T-helper 2 cell (primary cell): Measurements from ENCODE around the gene ATP2B2.

Experiments
- DNase-seq, 5 experiments: peaks; one replicate each; pipeline versions ENCODE4 v3.0.0 to v3.0.0-alpha.2; 2012 to 2022

ATP2B2 gene

DNA sequence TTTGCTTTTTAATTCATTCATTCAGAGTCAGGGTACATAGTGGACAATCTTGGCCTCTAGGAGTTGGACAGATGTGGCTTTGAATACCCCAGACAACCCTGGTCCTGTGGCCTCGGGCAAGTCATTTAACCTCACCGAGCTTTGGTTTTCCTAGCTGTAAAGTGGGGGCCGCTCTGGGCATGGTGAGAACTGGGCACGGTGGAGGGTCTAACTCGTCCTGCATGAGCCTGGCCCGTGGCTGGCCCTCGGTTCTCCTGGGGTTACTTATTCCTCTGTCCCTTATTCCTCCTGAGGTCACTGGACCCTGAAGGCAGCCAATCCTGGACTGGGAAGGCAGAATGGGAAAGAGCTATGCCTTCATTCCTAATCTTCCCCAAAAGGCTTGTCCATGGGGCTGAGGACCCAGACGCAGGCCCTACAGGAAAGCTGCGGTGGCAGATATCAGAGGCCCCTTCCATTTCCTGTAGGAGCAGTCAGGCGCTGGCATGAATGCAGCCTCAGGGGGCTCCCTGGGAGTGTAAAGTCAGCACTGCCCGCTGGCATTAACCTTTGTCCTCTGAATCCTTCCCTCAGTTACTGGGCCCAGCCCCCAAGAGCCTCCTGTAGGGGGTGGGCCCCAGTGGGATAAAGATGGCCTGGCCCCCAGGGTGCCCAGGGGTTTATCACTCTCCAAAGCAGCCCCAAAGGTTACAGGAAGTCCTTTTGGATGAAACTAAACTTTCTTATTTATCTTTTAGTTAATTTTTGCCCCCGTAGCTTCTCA is 166.6 kb downstream of the ATP2B2 start:
- DNase-seq = no peak

DNA sequence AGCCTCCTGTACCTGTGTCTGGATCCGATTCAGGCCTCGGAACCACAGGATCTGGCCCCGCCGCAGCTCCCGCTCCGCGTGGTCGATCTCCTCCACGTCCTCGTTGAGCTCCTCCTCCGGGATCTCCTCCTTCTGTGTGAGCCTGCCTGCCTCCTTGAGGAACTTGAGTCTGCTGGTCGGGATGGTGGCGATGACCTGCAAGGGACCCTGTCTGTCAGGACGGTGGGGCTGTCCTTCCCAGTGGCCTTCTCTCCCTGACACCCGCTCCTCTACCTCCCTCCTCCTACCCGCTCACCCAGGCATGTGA is 167.3 kb downstream of the ATP2B2 start:
- no peak for DNase-seq

DNA sequence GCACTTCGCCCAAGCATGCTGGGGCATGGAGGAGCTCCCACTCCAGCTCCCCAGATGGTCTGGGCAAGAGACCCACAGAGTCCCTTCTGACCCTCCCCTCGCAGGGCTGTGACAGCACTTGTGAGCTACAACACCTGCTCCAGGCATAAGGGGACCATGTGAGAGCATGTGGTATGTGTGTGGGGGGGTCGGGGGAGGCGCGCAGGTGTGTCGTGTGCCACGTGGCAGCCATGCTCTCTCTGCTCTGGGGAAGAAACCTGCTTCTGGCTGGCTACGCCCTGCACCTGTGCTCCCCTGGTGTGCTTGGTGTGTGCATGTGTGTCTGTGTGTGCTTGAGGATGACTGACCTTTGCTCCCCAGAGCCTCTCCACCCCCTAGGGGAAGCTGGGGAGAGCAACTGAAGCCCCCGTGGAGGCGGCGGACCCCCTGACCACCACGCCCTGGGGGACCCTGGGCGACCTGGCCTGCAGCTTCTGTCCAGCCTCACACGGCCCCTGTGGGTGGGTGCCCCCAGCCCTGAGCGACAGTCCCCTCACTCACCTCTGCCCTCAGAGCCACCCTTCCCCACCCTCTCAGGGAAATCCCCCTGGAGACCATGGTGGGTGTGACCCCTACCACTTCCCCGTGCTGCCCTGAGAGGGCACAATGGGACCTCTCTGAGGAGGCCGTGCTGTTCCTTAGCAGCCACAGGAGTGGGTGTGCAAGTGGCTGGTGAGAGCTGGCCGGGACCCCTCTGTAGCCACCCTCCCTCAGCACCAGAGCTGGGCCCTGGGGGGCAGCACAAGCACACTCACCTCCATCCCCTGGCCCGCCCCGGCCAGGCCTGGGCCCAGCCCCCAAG is 167.8 kb downstream of the ATP2B2 start:
- DNase-seq = no peak

DNA sequence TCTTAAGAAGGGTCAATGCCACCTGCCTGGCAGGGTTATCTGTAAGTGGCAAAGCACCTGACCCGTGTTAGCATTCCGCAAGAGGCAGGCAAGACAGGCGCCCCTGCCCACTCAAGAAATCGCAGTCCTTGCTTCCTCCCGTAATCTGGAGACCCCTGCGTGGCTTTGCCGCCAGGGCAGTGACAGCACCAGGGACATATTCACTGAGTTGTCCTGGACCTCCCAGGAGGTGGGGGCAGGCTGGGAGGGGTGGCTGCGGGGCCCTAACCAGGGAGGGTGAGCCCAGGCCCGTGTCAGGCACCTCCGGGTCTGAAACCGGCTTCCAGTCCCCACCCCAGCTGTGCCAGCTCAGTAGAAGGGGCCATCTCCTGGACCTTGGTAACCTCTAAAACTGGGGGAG is 168.6 kb downstream of the ATP2B2 start:
- no peak for DNase-seq

DNA sequence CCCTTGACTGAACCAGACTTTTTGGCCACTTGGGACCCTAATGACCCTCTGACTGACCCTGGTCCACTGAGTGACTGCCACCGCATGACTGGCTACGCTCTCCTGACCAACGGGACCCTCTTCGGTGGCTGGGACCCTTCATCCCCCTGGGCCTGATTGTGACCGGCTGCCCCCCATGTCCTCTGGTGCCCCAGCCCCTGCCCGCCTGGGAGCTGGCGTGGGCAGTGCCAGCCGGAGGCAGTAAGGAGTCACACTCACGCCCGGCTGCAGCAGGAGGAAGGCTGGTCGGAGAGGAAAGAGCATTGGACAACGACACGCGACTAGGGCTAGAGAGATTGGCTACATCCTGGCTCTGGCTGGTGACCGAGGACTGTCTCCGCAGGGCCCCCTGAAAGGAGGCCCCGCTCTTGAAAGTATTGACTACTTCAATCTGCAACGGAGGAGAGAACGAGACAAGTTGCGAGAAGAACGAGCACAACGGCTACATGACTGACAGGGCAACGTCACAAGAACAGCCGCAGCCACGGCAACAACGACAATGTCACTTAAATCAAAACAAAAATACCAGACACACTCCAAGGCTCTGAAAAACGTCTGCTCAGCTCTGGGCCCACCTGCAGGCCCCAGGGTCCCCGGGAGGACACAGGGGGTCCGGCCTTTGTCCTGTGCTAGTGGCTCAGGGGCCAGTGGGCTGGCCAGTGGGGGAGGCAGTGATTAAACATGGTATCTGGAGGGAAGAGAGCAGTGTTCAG is 169.3 kb downstream of the ATP2B2 start:
- no peak for DNase-seq

DNA sequence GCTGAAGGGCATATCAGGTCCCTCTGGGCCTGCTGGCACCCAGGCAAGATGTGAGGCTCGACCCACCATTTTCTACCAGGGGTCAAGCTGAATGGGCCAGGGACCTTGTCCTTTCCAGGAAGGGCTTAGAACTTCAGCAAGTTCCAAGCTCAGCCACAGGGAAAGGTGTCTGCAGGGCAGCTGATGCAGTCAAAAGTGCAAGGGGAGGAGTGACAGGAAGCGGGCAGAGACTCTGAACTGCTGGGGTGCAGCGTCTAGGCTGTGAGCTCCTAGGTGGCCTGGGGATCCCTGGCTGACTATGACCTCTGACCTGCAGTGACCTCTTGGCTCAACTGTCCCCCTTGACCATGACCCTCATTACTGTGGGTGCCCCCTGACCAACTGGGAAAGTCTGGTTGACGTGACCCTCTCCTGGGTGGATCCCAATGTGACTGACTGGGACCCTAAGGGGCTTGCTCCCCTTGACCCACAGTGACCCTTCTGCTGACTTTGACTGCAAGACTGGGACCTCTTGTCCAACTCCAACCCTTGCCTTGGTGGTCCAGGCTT is 170.1 kb downstream of the ATP2B2 start:
- DNase-seq = peak in 1 of 5 experiments; percentile 46

DNA sequence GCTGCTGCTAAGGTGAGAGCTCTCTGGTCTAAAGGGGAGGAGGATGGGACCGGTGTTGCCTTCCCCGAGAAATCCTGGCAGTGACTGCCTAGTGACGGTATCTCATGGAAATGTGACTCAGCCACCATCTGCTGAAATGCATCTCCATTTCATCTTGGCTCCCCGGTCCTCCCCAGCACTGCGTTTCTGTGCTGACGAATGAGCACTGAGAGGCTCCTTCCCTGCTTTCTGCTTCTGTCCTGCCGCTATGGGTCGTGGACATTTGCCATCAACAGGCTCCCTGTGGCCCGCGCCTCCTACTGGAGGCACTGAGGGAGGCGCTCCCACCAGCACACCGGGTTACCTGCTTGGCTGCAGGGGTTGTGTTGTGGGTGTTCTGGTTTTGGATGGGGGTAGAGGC is 170.9 kb downstream of the ATP2B2 start:
- DNase-seq = no peak

DNA sequence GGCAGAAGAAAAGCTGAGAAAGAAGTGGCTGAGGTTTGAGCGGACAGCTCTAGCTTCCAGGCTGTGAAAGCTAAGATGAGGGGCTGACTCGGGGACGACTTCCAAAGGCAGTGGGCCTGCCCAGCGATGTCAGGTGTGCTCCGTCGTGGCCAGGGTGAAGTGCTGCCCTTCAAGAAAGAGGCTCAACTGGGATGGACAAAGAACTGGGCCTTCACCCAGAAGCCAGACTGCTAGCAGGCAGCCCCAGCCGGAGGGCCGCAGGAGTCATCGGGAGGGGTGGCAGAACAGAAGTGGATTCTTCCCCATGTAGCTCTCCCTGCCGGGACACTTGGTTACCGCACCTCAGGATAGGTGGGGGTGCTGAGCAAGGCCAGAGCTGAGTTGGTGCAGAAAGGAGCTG is 171.3 kb downstream of the ATP2B2 start:
- no peak for DNase-seq

DNA sequence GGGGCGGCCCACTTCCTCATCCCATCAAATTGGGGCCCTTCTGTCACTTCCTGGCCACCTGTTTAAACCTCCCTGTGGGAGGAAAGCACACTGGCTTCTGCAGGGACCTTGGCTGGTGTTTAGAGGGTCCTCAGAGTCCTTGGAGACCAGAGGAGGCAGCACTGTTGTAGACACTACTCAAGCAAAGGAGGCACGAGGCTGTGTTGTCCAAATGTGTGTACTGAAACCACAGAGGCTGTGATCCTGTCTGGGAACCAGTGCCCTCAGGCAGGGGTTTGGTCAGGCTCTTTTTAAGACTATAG is 172.1 kb downstream of the ATP2B2 start:
- DNase-seq = no peak

DNA sequence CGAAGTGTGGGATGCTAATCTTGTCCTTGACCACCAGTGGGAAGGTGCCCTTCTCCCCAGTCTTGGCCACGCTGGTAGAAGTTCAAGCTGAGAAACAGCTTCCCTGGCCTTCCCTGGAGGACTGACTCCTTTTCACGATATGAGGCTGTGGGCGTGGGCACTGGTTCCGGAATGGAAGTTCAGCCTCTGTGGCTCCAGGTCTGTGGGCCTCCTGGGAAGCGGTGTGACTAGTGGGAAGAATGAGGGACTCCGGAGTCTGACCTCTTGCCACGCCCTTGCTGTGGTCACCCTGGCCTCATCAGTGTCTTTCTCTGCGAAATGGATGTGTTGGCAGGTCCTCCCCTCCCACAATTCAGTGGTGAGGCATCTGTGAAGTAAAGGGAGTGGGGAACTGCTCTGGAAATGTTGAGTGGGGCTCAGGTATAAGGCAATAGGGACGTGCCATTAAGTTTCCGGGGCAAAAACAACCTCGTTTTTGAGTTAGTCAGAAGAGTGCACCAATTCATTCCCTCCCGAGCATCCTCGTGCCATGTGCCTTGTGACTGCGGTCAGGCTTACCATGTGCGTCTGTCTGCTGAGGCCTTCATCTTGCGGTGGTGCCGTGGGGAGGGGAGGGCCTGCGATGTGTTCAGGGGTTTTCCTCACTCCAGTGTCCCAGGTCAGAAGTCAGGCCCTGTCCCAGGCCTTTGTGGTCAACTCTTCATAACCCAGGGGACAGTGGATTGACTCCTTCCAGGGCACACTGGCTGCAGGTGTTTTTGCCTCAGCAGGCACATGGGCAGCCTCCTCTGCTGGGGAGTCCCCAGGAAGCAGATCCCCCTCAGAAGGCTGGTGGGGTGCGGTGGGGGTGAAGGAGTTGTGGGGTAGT is 172.7 kb downstream of the ATP2B2 start:
- DNase-seq = no peak

DNA sequence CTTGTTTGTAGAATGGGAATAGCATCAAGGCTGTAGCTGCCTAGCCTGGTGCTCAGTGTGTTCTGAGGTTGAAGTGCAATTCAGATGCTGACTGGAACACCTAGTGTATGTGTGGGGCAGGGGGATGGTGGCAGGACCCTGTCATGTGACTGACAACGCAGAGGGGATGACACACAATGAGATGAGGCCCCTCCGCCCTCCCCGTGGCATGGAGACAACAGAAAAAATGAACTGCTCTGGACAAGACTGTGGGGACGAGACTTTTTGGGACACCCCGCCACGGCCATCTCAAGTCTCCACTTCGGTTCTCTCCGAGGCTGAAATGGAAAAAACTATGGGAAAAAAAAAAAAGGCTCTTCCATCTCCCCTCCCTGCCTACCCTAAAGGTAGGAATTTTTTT is 174.1 kb downstream of the ATP2B2 start:
- DNase-seq = no peak

DNA sequence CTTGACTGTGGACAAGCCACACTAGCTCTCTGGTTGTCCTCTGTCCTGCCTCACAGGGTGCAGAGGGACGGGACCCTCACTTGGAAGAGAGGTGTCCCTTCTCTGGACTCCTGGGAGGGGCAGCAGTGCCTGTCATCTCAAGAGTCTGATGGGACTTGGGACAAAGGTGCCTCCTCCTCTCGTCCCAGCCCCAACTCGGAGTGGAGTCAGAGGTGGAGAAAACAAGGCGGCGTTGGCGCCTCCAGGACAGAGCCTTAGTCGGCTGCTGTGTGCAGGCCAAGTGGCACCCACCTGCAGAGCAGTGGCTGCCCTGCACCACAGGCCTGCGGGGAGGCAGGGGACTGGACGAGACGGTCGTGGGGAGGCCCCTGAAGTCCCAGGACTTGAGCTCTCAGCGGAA is 175.1 kb downstream of the ATP2B2 start:
- no peak for DNase-seq

DNA sequence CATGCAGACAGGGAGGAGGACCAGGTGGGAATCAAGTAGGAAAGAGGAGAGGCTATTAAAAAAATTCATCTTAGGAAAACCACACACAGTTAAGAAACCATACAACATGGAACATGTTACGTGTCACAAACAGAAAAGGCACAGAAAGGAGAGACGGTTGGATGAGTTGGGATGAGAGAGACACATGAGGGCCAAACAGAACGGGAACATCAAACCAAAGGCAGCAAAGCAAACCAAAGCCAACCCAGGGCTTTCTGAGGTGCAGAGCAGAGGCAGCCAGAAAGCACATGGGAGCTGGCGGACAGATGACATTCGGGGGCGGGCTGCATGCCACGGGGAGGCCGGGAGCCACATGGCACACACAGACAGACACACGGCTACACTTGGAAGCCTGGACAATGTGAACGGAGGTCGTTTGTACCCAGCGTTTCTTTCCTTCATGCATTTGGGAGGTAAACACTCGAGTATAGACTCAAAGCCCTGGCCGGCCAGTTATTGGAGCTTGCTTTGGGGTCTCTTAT is 175.8 kb downstream of the ATP2B2 start:
- no peak for DNase-seq

DNA sequence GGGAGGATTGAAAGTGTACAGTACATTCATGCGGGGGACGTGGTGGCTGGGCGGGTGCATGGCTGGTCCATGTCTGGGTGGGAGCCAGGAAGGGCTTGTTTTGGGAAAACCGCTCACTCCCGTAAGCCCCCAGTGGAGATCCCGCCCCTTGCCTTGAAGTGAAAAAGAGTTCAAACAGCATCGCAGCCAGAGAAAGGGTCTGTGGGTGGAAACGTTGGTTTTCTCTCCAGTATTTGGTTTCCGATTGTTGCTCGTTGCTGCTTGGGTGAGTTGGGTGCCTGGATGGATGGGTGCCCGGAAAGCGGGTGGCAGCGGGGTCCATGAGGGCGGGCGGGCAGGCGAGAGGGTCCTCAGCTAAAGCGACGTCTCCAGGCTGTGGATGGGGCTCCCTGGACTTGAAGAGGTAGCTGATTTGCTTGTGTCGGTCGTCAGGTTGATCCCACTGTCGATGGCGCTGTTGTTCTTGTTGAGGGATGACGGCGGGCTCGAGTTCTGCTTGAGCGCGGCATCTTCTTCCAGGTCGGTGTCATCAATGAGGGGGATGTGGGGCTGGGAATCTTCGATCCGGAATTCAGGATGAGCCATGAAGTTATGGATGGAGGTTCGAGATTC is 176.8 kb downstream of the ATP2B2 start:
- no peak for DNase-seq

DNA sequence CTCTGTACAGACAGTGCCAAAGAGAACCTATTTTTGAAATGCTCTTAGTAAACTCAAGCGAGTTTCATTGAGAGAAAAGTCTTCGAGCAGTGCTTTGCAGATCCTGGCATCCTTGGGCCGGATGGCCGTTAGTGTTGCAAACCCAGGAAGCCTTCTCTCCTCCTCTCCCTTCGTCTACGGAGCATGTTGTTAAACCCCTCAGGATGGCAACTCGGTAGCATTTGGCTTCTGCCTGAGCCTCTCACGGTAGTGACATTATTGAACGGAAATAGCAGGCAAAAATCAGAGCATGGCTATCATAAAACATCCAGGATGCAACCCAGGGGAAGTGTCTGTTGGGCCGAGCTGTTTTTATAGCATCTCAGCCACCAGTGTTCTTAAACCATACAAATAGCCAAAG is 177.8 kb downstream of the ATP2B2 start:
- no peak for DNase-seq

DNA sequence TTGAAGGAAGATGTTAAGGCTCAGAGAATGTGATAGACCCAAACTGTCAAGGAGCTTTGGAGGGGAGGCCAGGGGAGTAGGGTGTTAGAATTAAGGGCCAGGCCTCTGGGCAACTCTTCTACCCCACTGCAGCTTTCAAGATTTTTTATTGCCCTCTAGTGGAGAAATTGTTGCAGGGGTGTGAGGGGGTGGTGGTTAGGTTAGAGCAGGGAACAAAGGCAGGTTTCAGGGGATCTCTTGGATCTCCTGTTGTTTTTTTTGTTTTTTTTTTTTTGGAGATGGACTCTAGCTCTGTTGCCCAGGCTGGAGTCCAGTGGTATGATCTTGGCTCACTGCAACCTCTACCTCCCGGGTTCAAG is 183.1 kb downstream of the ATP2B2 start:
- peak in 1 of 5 experiments; percentile 52 for DNase-seq

DNA sequence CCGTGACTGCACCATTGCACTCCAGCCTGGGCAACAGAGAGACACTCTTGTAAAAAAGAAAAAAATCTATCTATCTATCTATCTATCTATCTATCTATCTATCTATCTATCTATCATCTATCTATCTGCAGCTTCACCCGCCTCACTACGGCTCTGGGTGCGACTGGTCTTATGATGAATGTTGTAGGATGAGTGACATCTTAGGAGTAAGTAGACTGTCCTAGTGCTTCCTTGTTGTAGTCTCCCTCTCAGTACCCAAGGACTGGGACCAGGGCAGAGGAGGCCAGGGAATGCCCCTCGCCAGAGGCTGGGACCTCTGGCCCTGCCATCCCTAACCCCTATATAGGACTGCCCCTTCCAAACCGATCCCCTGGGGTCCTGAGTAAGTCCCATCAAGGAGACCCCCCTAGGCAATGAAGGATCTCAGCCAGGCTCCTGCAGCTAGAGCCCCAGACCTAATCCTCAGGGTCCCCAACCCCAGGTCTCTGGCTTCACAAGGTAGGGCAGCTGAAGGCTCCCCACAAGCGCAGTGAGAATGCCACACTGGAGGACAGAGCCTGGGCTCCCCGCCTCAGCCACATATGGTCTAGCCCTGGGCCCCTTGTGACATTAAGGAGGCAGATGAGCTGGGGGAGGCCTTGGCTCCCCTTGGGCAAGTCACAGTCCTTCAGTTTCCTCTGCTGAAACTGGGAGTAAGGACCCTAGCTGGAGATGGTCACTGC is 183.6 kb downstream of the ATP2B2 start:
- no peak for DNase-seq

DNA sequence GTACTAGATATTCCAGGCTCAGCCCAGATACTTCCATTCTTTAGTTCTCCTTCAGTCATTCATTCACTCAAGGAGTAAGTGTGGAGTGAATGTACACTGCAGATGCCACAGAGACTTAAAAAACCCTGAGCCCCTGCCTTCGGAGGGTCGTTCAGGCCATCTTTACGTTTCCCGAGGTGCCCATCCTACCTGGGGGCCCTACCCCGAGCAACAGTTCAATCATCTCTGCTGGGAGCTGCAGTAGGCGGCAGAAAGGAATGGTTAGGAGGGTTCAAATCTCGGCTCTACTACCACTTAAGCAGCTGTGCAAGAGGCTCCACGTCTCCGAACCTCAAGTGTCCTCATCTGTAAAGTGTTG is 185.1 kb downstream of the ATP2B2 start:
- no peak for DNase-seq

DNA sequence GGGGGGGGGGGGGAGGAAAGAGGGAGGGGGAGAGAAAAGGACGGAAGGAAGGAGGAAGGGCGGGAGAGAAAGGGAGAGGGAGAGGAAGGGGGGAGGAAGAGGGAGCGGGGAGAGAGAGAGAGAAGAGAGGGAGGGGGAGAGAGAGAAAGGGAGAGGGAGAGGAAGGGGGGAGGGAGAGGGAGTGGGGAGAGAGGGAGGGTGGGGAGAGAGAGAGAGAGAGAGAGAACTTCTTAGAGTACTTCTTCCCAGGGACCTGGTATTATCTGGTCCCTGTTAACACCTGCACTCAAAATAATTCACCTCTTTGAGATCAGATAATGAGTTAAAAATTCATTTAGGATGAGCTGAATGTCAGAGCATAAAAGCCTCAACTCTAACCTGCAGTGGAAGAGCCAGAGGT is 185.6 kb downstream of the ATP2B2 start:
- peak in 1 of 5 experiments; percentile 22 for DNase-seq

DNA sequence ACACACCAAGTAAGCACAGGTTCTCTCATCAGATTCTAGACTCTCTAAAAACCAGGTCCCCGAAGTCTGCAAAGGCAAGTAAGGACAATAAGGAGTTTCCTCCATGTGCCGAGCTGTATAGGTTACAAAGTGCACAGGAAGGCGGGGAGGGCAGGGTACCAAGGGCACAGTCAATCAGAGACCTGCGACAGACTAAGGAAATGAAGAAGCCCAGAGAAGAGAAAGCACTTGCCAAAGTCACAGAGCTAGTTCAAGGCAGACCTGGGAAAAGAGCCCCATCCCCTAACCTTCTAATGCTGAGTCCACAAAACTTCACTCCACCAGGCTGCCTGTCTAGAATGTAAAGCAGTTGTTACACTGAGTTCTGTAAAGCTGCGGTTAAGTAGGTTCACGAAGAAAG is 186.1 kb downstream of the ATP2B2 start:
- peak in 1 of 5 experiments; percentile 23 for DNase-seq

DNA sequence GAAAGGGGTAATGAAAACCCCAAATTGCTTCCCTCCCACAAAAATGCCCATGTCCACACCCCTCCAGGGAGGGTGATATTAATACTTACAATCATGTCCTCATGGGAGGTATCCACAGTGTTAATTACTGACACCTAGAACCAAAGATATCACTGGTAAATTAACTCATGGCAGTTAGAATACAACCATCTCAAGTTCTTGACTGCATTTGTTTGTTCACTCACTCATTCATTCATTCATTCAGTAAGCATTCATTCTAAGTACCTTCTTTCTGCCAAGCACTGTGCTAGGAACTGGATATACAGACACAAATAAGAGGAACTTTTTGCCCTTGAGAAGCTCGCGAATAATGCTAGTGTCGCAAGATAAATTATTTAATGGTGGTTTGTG is 187.4 kb downstream of the ATP2B2 start:
- DNase-seq = no peak
